Mesendoderm (in vitro differentiated cells): Measurements from ENCODE around the gene LIN9.

Source experiments
- DNase-seq: peaks from one replicate; pipeline ENCODE4 v3.0.0; 2013
- H2AK5ac ChIP-seq: 2 replicates; pipeline ENCODE4 v1.6.1; 2013; ENCODE audit warnings: low read length, inconsistent platforms
- H2BK120ac ChIP-seq: 2 replicates; pipeline ENCODE4 v1.6.1; 2013; ENCODE audit warnings: low read depth, mild to moderate bottlenecking, low read length, moderate library complexity, mixed read lengths
- H2BK15ac ChIP-seq: replicated peaks from 2 replicates; pipeline ENCODE4 v1.6.1; 2013; ENCODE audit warnings: low read depth, mild to moderate bottlenecking, moderate library complexity
- H2BK5ac ChIP-seq: 2 replicates; pipeline ENCODE4 v1.6.1; 2013; ENCODE audit warnings: low read length, inconsistent platforms
- H3K18ac ChIP-seq: 2 replicates; pipeline ENCODE4 v1.6.1; 2013; ENCODE audit warnings: mild to moderate bottlenecking, low read length, mixed read lengths
- H3K23ac ChIP-seq: one replicate; pipeline ENCODE4 v1.6.1; 2013; ENCODE audit warnings: low read length
- H3K27ac ChIP-seq: 2 replicates; pipeline ENCODE4 v1.5.1; 2013; ENCODE audit warnings: low read depth, mild to moderate bottlenecking, inconsistent platforms, low read length, moderate library complexity
- H3K27me3 ChIP-seq: 2 replicates; pipeline ENCODE4 v1.6.1; 2013; ENCODE audit warnings: low read length, control low read depth, mild to moderate bottlenecking, inconsistent platforms; ENCODE audit not compliant: insufficient read depth, poor library complexity
- H3K36me3 ChIP-seq: 2 replicates; pipeline ENCODE4 v1.6.1; 2013; ENCODE audit warnings: low read length, inconsistent platforms; ENCODE audit not compliant: control insufficient read depth, insufficient read depth
- H3K4ac ChIP-seq: one replicate; pipeline ENCODE4 v1.6.1; 2013; ENCODE audit warnings: low read depth, mild to moderate bottlenecking, low read length, moderate library complexity
- H3K4me1 ChIP-seq: 2 replicates; pipeline ENCODE4 v1.6.1; 2013; ENCODE audit warnings: low read depth, low read length, inconsistent platforms; ENCODE audit not compliant: control insufficient read depth
- H3K4me2 ChIP-seq: 2 replicates; pipeline ENCODE4 v1.6.1; 2013; ENCODE audit warnings: low read length
- H3K4me3 ChIP-seq: 2 replicates; pipeline ENCODE4 v1.5.1; 2013; ENCODE audit warnings: mild to moderate bottlenecking, low read length
- H3K56ac ChIP-seq: one replicate; pipeline ENCODE4 v1.6.1; 2013; ENCODE audit warnings: low read length
- H3K79me1 ChIP-seq: 2 replicates; pipeline ENCODE4 v1.6.1; 2013; ENCODE audit warnings: low read length, inconsistent platforms
- H3K79me2 ChIP-seq: 2 replicates; pipeline ENCODE4 v1.6.1; 2013; ENCODE audit warnings: mild to moderate bottlenecking, low read length; ENCODE audit not compliant: control insufficient read depth, insufficient read depth
- H3K9ac ChIP-seq: 2 replicates; pipeline ENCODE4 v1.6.1; 2013; ENCODE audit warnings: low read length, inconsistent platforms
- H4K5ac ChIP-seq: one replicate; pipeline ENCODE4 v1.6.1; 2013; ENCODE audit warnings: low read length
- H4K8ac ChIP-seq: one replicate; pipeline ENCODE4 v1.6.1; 2013; ENCODE audit warnings: low read depth, mild to moderate bottlenecking, control low read depth, low read length, moderate library complexity
- WGBS: extraction: QIAGEN DNeasy Blood & Tissue Kit; methylation state at CpG from one replicate; pipeline ENCODE4 v1.1.7; 2013; ENCODE audit warnings: low lambda C conversion rate, missing lambda C conversion rate; ENCODE audit not compliant: insufficient coverage; ENCODE audit errors: extremely low coverage; 5-methylcytosine and 5-hydroxymethylcytosine counted together

The LIN9 gene

DNA sequence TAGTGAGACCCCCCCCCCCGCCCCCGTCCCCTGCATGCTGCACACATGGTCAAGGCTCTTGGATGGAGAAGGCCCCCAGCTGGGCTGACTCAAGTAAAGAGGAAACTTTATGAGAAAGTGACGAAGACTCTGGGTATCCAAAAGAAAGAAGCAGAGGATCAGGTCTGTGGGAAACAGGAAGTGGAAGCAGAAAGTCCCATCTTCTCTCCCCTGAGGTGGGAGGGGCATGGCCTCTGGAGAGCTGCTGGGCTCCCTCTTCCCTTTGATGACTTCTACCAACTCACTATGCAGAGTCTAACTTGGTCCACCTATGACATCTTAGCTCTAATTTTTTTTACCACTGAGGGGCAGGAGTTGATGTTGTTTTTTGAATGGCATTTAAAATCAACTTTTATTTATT is 42.7 kb upstream of the LIN9 start:
- no peak overlapping the region for H3K4me3 ChIP-seq
- no peak overlapping the region for H3K56ac ChIP-seq
- no peak overlapping the region for H3K4ac ChIP-seq
- H3K4me2 ChIP-seq = no peak overlapping the region
- H2AK5ac ChIP-seq = no peak overlapping the region
- H3K18ac ChIP-seq = no peak overlapping the region
- no peak overlapping the region for H2BK120ac ChIP-seq
- H3K9ac ChIP-seq = no peak overlapping the region
- no peaks in the 10 kb centered on the region for H3K27me3 ChIP-seq
- DNase-seq = peak; percentile 33
- no peak overlapping the region for H4K8ac ChIP-seq
- H3K4me1 ChIP-seq = no peaks in the 10 kb centered on the region
- H4K5ac ChIP-seq = no peak overlapping the region
- no peaks in the 10 kb centered on the region for H3K79me1 ChIP-seq
- no peak overlapping the region for H2BK5ac ChIP-seq
- no peak overlapping the region for H2BK15ac ChIP-seq
- no CpG with 5 or more reads among the region's 3 CpGs for whole genome bisulfite sequencing
- H3K27ac ChIP-seq = no peak overlapping the region
- H3K79me2 ChIP-seq = no peaks in the 10 kb centered on the region
- no peaks in the 10 kb centered on the region for H3K36me3 ChIP-seq
- no peak overlapping the region for H3K23ac ChIP-seq

DNA sequence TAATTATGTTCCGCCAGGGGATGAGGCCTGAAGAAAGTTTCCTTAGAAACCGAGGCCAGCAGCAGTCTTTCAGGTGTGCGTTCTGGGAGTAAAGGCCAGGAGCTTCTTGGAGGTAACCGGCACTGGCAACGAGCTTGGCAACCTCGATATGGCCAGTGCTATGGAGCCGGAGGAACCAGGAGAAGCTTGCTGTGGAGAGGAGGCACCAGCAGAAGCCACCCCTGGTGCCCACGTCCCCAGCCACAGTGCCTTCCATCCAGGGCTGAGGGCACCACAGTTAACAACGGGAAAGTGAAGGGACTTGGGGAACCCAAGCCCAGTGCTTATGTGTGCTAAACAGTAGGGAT is 41.5 kb upstream of the LIN9 start:
- no peaks in the 10 kb centered on the region for H3K27me3 ChIP-seq
- no peak overlapping the region for H2BK120ac ChIP-seq
- no peak overlapping the region for H2BK5ac ChIP-seq
- H4K8ac ChIP-seq = no peak overlapping the region
- no peak for DNase-seq
- H3K79me2 ChIP-seq = no peaks in the 10 kb centered on the region
- no peak overlapping the region for H3K23ac ChIP-seq
- no peak overlapping the region for H3K4ac ChIP-seq
- no peak overlapping the region for H3K4me3 ChIP-seq
- WGBS = no CpG with 5 or more reads among the region's 9 CpGs
- no peak overlapping the region for H3K56ac ChIP-seq
- H3K18ac ChIP-seq = no peak overlapping the region
- H4K5ac ChIP-seq = no peak overlapping the region
- H3K79me1 ChIP-seq = no peaks in the 10 kb centered on the region
- H2BK15ac ChIP-seq = no peak overlapping the region
- H3K4me1 ChIP-seq = no peaks in the 10 kb centered on the region
- no peak overlapping the region for H3K4me2 ChIP-seq
- no peak overlapping the region for H3K27ac ChIP-seq
- no peak overlapping the region for H3K9ac ChIP-seq
- H2AK5ac ChIP-seq = no peak overlapping the region
- H3K36me3 ChIP-seq = no peaks in the 10 kb centered on the region

DNA sequence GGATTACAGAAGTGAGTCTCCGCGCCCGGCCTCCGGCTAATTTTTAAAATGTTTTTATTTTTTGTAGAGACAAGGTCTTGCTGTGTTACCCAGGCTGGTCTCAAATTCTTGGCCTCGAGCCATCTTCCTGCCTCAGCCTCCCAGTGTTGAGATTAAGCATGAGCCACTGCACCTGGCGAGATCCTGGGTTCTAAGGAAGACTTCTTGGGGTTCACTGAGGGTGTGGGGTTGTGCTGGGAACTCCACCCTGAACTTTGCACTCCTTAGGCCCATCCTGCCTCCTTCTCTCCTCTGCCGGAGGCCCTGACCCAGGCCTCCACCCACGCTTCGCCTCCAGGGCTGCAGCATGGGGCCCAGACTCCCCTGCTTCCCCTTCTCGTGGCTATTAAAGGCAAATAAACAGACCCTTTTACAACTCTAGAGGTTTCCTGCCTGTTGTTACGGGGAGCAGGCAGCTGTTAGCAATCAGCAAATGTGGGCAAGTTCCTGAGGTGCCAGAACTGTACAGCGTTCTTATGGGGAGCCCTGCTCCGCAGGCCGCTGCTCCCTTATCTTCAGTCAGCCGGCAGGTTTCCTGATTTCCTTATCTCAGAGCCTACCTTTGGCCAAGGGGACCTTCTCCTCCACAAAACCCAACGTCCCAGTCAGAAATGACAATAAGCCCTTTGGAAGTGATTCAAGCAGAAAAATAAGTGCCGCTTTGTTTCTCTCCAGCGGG is 41.0 kb upstream of the LIN9 start:
- no peaks in the 10 kb centered on the region for H3K79me1 ChIP-seq
- H3K27ac ChIP-seq = no peak overlapping the region
- WGBS = no CpG with 5 or more reads among the region's 18 CpGs
- H3K4me2 ChIP-seq = no peak overlapping the region
- no peaks in the 10 kb centered on the region for H3K4me1 ChIP-seq
- no peak overlapping the region for H3K4ac ChIP-seq
- H3K23ac ChIP-seq = no peak overlapping the region
- no peak for DNase-seq
- no peaks in the 10 kb centered on the region for H3K36me3 ChIP-seq
- no peak overlapping the region for H4K8ac ChIP-seq
- H3K9ac ChIP-seq = no peak overlapping the region
- H3K18ac ChIP-seq = no peak overlapping the region
- H2BK15ac ChIP-seq = no peak overlapping the region
- no peak overlapping the region for H2BK5ac ChIP-seq
- H3K4me3 ChIP-seq = no peak overlapping the region
- no peaks in the 10 kb centered on the region for H3K79me2 ChIP-seq
- H3K27me3 ChIP-seq = no peaks in the 10 kb centered on the region
- H2AK5ac ChIP-seq = no peak overlapping the region
- H2BK120ac ChIP-seq = no peak overlapping the region
- no peak overlapping the region for H4K5ac ChIP-seq
- no peak overlapping the region for H3K56ac ChIP-seq

DNA sequence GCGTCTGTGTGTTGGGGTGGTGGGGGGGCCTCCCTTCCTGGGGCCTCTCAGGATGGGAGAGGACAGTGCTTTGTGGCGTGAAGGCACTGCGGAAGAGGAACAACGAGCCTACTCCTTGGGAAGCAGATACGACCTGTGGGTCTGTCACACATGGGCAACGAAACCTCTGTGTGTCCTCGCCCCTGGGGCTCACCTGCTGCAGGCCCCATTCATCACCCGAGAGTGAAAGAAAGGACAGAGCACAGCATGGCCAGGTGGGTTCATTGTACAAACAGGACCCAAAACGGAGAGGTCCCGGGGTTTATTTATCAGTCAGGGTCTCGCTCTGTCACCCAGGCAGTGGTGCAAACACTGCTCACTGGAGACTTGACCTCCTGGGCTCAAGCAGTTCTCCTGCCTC is 40.1 kb upstream of the LIN9 start:
- H3K79me2 ChIP-seq = no peaks in the 10 kb centered on the region

DNA sequence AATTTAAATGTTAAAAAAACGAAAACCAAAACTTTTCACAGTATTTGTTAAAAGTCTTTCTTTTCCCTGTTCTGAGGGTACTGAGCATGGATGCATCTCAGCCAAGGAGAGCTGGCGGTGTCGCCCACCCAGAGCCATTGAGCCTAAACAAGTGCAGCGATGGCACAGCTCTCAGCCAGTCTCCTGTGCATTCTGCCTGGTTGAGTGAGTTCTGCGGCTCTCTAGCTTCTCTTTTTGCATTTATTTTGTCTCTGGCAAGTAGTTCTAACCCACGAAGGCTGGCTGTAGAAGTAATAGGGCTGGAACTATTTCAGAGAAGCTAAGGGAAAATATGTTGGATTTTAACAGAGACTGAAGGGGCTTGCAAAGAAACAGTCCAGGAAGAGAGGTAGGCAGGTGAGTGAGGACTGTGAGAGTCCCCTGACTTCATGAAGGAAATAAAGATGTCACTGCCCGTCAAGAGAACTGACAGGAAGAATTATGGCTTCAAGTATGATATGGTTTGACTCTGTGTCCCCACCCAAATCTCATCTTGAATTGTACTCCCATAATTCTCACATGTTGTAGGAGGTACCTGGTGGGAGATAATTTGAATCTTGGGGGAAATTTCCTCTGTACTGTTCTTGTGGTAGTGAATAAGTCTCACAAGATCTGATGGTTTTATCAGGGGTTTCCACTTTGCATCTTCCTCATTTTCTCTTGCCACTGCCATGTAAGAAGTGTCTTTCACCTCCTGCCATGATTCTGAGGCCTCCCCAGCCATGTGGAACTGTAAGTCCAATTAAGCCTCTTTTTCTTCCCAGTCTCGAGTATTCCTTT is 35.7 kb upstream of the LIN9 start:
- no peaks in the 10 kb centered on the region for H3K36me3 ChIP-seq
- H3K23ac ChIP-seq = no peak overlapping the region
- H2BK120ac ChIP-seq = no peak overlapping the region
- no peaks in the 10 kb centered on the region for H3K79me2 ChIP-seq
- H2BK15ac ChIP-seq = no peak overlapping the region
- no peak overlapping the region for H3K18ac ChIP-seq
- no peak overlapping the region for H3K27ac ChIP-seq
- no peak for DNase-seq
- H3K79me1 ChIP-seq = no peaks in the 10 kb centered on the region
- H3K9ac ChIP-seq = no peak overlapping the region
- H3K4me2 ChIP-seq = no peak overlapping the region
- H3K4me3 ChIP-seq = no peak overlapping the region
- no peak overlapping the region for H2AK5ac ChIP-seq
- WGBS = no CpG with 5 or more reads among the region's 8 CpGs
- no peaks in the 10 kb centered on the region for H3K4me1 ChIP-seq
- H3K27me3 ChIP-seq = no peaks in the 10 kb centered on the region
- H3K56ac ChIP-seq = no peak overlapping the region
- H4K5ac ChIP-seq = no peak overlapping the region
- no peak overlapping the region for H3K4ac ChIP-seq
- H4K8ac ChIP-seq = no peak overlapping the region
- H2BK5ac ChIP-seq = no peak overlapping the region

More for the DNA sequence above, 40.1 kb upstream of the LIN9 start:
- Histone ChIP-seq H3K9ac (no peak overlapping the region), H3K56ac (no peak overlapping the region), H2BK5ac (no peak overlapping the region), H3K18ac (no peak overlapping the region), H4K5ac (no peak overlapping the region), H3K4me2 (no peak overlapping the region), H2AK5ac (no peak overlapping the region), H3K4me1 (no peaks in the 10 kb centered on the region), H2BK15ac (no peak overlapping the region), H3K4ac (no peak overlapping the region), H3K36me3 (no peaks in the 10 kb centered on the region), H2BK120ac (no peak overlapping the region), H3K79me1 (no peaks in the 10 kb centered on the region), H3K27ac (no peak overlapping the region), H3K4me3 (no peak overlapping the region), H3K23ac (no peak overlapping the region), H4K8ac (no peak overlapping the region), H3K27me3 (no peaks in the 10 kb centered on the region)
- DNase-seq = no peak
- WGBS = no CpG with 5 or more reads among the region's 11 CpGs
